SK-N-MC (cell line): ENCODE results near the gene IRF2BPL.
A peak's percentile ranks its signal among the peaks of the same experiment; 100 is the strongest.

Source experiments
- EZH2 ChIP-seq: fragments of 200-600 bp; sonication (generic); IDR thresholded peaks from one replicate; pipeline ENCODE4 v1.6.1; 2017; ENCODE audit warnings: antibody characterized with exemption
- POLR2AphosphoS5 ChIP-seq: IDR thresholded peaks from 2 replicates; pipeline ENCODE4 v1.6.1; 2012; ENCODE audit warnings: mild to moderate bottlenecking, low read depth, low read length, borderline replicate concordance

DNA sequence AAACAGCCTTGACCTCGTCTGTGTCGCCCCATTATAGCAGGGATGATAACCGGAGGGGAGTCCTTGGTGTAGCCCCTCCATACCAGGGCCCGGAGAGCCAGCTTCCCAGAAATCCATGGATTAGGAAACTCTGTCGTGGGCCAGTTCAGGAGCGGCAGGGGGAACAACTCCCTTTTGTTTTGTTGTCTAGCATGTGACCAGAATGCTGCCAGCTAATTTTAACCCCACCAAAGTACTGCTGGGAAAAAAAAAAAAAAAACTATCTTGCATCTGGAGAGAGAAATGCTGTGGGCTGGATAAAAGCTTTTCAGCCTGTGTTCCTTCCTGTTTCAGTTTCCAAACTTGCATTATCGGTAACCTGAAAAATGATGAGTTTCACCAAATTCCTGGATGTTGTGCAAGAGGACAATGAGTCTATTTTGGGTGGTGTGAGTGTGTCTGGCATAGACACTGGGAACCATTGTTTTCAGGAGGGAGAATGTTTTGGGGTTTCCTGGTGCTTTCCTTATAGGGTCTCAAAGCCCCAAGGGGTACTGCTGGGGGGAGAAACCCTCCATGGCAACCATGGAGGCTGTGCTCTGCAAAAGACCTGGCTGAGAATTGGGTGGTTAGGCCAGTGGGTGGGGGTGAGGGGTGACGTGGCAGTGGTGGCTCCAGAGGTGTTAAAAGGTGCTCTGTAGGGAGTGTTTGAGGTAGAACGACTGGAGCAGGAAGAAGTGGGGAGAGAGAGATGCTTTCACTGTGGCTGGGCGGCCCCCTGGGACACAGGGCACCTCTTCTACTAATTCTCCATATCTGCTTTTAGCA, 14.9 kb upstream of the IRF2BPL start:
- TF ChIP-seq EZH2 (no peak), POLR2AphosphoS5 (peak; percentile 17; the same call in 1 of the 2 replicates)
